GM18498 (cell line): ENCODE results near the gene WIZ.
"Not testable (repeated sequence)": the region's sequence is repeated elsewhere in the genome, so short reads cannot be mapped to it uniquely, and the experiment has no call there.

ENCODE experiments used
- ATAC-seq: cut with Tn5 transposase; IDR thresholded peaks from one replicate; pipeline ENCODE4 v1.9.1; 2021; ENCODE audit warnings: mild to moderate bottlenecking, moderate library complexity; ENCODE audit not compliant: unreplicated experiment

Gene WIZ

DNA sequence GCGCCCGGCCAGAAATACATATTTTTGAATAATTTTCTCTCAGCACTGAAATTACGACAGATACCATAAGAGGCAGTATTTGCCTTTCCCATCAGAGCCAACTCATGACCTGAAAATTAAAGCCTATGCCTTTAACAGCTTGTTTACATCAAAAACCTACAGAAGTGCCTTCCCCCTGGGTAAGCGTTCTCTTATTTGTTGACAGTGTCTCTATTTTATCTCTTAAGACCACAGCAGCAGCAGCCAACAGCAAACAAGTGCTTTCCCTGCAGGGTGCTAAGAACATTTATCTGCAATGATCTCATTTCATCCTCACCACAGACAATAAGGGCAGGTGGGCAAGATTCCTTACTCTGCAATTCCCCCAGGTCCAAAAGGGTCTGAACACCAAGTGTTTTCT is 36.9 kb downstream of the WIZ start:
- ATAC-seq, result no peak

DNA sequence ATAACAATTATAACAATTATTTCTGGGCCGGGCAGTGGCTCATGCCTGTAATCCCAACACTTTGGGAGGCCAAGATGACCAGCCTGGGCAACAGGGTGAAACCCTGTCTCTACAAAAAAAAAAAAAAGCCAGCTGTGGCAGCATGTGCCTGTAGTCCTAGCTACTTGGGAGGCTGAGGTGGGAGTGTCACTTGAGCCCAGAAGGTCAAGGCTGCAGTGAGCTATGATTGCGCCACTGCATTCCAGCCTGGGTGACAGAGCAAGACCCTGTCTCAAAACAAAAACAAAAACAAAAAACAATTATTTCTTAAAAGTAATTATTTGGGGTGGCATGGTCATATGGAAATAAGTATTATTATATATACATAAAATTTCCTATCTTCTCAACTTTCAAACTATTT is 38.4 kb downstream of the WIZ start:
- ATAC-seq, result not testable (repeated sequence)

DNA sequence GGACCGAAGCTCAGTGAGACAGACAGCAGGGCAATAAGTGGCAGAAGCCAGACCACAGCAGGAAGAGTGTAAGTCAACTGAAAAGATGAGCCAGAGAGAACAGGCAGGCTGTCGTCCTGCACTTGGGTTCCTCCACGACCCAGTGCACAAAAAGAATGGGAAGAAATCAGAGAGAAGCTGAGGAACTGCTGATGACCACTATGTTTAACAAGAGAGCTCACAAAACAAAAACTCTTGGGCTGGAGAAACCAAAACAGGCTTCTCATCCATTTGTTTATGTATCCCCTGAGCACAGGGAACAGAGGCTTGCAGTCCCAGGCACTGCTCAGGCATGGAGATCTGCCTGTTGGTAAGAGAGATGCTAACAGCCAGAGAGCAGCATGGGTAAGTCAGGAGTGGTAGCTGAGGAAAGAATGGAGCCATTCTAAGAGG is 45.0 kb downstream of the WIZ start:
- no peak for ATAC-seq

DNA sequence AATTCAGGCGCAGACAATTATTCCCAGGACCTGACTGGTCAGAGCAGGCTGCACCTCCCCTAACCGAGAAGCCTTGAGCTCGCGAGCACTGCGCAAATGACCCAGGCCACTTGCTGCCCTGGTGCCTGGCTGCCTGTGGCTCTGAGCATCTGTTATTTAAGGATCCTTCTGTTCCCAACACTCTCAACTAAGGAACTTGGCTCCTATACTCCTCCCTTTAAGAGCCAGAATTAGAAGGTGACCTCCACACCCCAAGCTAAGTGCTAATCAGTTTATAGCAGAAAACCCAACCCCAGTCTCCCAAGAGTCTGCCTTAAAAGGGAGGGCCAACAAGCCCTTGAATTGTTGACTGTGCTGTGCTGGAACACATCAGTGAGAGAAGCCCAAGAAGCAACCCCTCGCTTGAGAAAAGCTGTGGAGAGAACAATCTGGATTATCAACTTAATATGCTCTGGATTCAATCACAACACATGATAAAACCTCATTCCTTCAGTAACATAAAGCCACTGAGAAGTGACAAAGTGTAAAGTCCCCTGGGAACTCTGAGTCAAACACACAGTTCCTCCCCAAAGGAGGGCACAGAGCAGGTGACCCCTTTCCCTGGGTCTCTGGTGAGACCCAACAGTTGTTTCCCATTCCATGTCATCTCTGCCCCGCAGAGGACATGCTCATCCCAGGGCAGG is 45.5 kb downstream of the WIZ start:
- no peak for ATAC-seq

DNA sequence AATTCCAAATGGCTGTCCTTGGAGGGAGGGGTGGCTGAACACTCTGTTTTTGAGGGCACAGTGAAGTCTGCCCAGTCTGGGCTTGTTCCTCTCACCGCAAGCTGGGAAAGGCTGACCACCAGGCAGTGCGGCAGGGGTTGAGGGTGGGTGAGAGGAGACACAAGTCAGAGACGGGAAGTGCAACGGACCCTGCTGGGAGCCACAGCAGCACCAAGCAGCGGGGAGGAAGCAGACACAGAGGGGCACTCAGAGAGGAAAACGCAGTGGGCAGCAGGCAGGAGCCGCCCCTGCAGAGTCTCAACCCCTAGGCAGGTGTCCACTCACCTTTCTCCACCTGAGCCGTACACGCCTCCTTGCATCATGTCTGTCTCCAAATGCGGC is 46.6 kb downstream of the WIZ start:
- ATAC-seq, result no peak

DNA sequence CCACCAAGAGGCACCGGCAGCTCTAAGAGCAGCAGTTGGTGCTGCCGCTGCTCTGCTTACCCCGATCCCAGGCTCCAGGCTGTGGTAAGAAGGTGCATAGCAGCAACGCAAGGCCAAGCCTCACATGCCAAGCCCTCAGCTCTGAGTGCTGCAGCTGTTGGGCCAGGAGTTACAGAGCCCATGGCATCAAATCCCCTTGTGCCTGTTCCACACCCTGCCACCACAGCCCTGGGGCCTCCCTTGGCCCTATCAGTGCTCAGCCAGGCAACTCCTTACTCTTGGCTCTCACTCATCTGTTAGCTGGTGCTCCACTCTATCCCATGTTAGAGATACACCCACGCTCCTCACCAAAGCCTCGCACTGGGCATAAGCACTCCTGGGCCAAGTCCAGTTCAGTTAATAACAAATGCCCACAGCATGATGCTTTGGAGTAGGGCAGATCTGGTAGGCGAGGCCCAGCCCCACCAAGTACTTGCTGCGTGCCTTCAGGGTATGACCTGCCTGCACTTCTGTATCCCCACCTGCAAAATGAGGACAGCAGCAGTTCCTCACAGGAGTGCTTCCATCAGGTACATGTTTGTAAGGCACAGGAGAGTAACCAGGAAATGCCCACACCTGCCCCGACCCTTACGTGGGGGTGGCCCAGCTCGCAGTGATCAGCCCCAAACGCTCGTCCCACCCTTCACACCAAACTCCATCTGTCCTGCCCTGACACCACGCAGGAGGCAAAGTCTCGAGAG is 47.2 kb downstream of the WIZ start:
- no peak for ATAC-seq

DNA sequence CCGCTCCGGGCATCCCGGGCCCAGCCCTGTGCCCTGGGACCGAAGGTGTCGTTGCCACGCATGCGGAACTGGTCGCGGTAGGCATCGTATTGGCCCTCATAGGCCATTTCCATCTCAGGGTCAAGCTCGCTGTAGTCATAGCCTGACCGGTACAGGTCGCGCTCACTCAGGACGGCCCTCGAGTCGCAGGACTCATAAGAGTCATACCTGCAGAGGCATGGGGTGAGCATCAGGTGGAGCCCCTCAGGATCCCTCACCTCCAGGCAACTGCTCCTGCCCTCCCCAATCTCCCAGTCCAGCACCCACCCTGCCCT is 48.4 kb downstream of the WIZ start:
- ATAC-seq, result no peak

DNA sequence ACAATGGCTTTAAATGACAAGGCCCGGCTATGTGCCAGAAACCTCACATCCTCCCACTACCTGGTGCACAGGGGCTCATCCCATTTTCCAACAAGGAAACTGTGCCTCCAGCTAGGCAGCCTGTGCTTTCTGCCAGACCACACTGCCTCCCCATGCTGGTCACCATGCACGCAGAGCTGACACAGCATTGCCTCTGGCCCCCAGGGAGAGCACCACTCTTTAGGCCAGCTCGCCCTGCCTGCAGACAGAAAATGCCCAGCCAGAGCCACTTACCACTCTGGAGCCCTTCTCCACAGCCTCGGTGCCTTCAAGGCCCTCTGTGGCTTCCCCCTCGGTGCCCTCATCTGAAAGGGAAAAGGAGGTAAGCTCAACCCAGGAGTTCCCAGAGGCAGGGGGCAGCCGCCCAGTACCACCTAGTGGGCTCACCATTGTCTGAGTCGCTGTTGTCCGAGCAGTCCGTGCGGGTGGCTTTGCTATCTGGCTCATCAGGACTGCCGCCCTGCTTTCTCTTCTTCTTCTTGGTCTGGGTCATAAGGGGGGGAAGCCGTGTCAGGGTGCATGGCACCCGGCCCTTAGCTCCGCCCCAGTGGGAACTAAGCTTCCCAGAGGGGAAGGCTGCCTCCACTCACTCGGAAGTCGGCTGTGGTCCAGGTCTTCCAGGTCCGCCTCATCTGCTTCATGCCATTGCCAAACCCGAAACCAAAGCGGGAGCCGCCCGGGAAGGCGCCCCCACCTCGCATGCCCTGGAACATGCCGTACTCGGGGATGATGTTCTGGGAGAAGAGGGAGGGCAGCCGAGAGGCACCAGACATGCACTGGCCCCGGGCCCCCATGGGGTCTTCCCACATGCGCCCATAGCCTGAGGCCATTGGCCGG is 49.0 kb downstream of the WIZ start:
- no peak for ATAC-seq

DNA sequence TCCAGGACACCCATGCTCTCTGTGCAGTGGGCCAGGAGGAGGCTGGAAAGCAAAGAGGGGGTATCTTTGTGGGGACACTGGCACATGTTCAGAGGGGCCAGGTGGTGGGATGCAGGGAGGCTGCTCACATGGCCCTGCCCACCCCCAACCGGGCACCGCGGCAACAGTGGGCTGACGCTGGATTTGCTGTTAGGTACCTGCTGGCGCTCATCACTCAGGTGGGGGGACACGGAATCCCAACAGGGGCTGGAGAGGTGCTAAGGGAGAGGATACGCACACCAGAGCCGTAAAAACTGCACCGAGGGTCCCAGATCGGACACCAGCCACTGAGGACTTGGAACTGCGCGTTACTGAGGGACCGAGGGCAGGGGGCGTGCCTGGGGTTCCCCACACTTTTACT is 50.1 kb downstream of the WIZ start:
- ATAC-seq, result no peak

DNA sequence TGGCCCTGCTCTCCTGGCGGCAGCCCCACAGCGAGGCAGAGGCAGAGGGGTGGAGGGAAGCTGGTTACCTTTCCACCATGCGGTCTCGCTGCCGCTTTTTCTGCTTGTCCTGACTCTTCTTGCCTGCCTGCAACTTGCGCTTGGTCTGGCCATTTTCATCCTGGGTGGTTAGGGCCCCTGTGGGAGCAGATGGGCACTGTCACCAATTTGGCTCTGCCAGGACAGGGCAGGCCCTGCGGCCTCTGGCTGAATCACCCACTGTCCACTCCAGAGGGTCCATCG is 50.6 kb downstream of the WIZ start:
- no peak for ATAC-seq

DNA sequence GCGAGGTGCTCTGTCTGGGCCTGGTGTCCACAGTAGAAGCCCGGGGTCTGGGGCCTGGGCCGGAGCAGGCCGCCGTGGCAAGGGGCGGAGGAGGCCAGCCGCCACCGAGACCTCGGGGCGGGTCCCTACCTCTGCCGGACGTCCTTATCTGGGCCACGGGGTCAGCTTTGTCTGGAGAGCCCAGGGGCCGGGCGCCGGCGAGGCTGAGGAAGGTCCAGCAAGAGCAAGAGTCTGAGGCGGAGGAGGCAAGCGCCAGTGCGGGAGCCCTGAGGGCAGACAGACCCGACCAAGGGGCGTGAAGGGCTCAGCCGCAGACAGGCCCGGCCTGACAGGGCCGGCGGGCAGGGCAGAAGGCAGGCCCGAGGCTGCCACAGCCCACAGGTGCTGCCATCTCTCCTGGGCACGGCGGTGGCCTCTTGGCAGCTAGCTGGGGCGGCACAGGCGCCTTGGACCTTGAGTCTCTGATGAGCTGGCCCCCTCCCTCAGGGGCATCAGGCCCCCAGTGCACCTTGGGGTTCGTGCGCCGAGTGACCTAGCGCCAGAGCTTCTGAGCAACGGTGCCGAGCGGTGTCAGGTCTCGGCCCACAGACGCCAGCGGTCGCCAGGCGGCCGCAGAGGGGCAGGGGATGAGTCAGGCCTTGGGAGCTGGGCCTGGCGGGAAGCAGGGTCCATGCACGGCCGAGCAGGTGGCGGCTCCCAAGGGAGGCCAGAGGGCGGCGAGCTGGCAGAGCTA is 51.1 kb downstream of the WIZ start:
- no peak for ATAC-seq

DNA sequence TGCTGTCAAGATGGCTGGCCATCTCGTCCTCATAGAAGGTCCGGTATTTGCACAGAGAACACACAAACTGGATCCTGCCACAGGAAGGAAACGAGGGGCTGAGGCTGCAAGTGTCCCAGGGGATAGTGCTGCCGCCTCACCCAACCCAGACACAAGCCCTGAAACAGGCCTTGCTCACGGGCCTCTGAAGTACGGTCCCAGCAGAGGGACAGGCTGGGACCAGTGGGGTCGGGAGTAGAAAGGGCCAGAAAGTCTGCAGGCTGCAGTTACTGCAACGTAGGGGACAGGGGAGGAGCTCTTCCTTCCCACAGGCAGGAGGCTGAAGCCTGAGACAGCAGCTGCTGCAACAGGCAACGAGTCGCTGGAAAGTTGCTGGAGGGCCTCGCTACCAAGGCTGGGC is 52.0 kb downstream of the WIZ start:
- ATAC-seq, result no peak

DNA sequence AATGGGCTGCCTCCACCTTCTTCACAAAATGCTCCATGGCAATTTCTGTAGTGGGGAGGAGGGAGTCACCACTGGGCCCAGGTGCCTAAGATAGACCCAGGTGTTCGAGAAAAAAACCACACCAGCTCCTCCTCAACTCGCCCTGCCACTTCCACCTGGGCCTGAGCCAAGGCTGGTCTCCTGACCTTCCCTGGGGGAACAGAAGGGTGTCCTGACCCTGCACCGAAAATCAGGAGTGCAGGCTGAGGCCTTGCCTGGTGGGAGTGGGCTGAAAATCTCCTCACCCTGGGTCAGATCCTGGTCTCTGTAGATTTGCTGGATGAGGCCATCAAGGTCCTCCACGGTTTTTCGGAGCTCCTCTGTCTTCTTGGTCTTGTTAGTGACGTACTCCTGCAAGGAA is 52.5 kb downstream of the WIZ start:
- ATAC-seq, result no peak

DNA sequence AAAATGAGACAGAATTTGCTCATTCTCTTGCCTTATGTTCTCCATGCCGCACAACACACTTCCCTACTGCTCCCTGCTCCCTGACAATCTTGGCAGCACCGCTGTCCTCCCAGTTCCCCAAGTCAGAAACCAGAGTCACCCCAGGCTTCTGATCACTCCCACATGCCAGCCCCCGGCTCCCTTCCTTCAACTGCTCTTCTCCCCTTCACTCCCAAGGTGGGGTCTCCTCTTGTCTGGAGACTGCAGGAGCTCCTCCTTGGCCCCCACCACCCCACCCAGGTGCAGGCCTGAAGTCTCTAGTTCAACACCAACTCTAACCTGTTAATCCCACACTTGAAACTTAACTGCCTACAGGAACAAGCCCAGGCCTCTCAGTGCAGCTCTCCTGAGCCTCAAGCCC is 53.3 kb downstream of the WIZ start:
- ATAC-seq, result no peak

DNA sequence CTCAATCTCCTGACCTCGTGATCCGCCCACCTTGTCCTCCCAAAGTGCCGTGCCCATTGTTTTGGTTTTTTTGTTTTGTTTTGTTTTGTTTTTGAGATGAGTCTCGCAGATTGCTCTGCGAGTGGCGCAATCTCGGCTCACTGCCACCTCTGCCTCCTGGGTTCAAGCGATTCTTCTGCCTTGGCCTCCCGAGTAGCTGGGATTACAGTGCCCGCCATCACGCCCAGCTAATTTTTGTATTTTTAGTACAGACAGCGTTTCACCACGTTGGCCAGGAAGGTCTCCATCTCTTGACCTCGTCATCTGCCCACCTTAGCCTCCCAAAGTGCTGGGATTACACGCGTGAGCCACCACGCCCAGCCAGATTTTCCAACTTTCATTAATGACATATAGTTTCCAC is 54.5 kb downstream of the WIZ start:
- ATAC-seq, result not testable (repeated sequence)

DNA sequence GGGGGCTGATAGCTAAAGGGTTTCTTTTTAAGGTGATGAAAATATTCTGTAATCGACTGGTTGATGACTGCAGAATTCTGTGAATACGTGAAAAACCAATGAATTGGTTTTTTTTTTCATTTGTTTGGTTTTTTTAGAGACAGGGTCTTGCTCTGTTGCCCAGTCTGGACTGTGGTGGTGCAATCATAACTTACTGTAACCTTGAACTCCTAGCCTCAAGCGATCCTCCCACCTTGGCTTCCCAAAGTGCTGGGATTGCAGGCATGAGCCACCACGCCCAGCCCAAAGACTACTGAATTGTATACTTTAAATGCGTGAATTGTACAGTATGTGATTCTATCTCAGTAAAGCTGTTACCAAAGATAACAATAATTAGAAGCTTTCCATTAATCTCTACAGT is 55.3 kb downstream of the WIZ start:
- no peak for ATAC-seq

DNA sequence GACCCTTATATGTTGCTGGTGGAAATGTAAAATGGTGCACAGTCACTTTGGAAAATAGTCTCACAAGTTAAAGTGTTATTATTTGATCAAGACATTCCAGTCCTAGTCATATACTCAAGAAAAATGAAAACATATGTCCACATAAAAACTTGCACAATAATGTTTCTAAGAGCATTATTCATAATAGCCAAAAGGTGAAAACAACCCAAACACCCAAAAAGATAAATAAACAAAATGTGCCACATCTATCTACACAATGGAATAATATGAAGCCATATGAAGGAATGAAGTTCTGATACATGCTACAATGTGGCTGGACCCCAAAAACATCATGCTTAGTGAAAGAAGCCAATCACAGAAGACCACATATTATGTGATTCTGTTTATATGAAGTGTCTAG is 55.8 kb downstream of the WIZ start:
- ATAC-seq, result no peak

DNA sequence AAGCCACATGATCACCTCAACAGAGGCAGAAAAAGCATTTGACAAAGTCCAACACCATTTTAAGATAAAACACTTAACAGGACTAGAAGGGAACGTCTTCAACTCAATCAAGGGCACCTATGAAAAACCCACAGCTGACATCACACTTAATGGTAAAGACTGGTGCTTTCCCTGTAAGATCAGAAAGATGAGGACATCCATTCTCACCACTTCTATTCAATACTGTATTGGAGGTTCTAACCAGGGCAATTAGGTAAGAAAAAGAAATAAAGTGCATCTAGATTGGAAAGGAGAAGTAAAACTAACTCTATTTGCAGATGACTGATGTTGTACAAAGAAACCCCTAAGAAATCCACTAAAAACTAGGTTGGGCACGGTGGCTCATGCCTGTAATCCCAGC is 58.9 kb downstream of the WIZ start:
- no peak for ATAC-seq

DNA sequence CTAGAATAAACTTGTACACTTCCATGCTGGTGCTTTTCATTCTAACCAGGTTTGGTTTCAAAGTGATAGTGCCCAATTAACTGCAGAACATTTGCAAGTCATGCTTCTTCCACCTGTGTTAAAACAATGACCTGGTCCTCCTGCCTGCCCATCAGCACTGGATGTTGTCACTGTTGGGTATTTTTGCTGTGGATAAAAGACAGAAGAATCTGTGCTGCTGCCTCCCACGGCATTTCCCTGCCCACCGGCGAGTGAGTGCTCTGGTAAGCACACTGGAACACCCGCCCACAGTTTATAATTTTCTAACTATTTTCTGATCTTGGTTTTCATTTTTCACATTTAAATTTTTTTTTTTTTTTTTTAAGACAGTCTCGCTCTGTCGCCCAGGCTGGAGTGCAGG is 67.9 kb downstream of the WIZ start:
- ATAC-seq, result no peak

DNA sequence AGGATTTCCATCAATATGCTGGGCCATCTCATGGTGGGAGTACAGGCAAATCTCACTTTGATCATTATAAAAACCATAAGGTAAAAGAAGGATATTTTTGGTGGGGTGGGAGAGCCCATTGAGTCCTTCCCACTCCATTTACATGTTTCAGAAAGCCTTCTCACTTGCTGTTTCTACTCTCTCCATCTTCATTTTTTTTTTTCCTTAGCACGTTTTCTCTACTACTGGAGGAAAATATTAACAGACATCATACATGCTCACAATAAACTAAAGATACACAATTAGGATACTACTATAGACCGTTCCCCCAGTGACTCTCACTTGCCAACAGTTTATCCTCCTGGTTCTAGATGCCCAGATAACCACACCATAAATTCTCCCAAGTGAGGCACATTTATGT is 68.3 kb downstream of the WIZ start:
- no peak for ATAC-seq

DNA sequence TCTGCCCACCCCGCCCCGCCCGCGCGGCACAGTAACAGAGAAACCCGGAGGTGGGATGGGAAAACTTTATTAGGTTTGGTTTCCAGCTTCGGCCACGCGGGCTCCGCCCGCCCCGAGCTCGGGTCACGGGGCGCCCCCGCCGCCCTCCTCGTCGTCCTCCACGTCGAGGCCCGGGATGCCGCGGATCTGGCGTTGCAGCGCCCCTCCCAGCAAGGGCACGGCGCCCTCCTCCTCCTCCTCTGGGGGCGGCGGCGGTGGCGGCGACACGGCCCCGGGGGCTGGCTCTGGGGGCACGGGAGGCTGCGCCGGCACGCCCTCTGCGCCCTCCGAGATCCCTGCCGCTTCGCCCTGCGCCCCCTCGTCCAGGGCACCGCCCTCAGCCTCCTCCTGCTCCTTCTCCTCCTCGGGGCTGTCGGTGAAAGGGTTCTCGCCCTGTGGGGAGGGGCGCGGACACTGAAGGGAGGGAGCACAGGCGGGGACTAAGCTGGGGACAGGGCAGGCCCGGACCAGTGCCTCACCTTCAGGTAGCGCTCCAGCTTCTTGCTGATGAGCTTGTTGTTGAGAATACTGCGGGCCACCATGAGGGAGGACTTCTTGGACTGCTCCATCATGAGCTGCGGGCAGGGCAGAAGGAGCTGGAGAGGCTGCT is 69.6 kb downstream of the WIZ start:
- ATAC-seq, result peak; percentile 21
